GM12891 (cell line): ENCODE measurements around the gene PSMD10.

Experiments used
- DNase-seq: peaks from one replicate; pipeline ENCODE4 v3.0.0; 2011; ENCODE audit warnings: low spot score; ENCODE audit not compliant: insufficient read length
- FAIRE-seq: peaks from 2 replicates; lab custom pipeline; 2011; peaks lifted over from hg19 to GRCh38; lab: Jason Lieb, UNC
- PAX5 ChIP-seq: IDR thresholded peaks from 2 replicates; pipeline ENCODE4 v1.6.1; 2011; ENCODE audit warnings: low read length, moderate library complexity, mild to moderate bottlenecking; ENCODE audit not compliant: insufficient read depth, severe bottlenecking
- POLR2A ChIP-seq: IDR thresholded peaks from 2 replicates; pipeline ENCODE4 v1.6.1; 2011; ENCODE audit warnings: low read depth, low read length, control low read depth
- POLR2AphosphoS5 ChIP-seq: IDR thresholded peaks from 2 replicates; pipeline ENCODE4 v1.6.1; 2011; ENCODE audit warnings: low read depth, low read length, control low read depth
- POU2F2 ChIP-seq: IDR thresholded peaks from 2 replicates; pipeline ENCODE4 v1.6.1; 2011; ENCODE audit warnings: low read depth, mild to moderate bottlenecking, control low read depth, low read length, moderate library complexity
- SPI1 ChIP-seq: IDR thresholded peaks from 2 replicates; pipeline ENCODE4 v1.6.1; 2011; ENCODE audit warnings: low read depth, low read length, control low read depth
- TAF1 ChIP-seq: IDR thresholded peaks from 2 replicates; pipeline ENCODE4 v1.6.1; 2011; ENCODE audit warnings: low read depth, low read length, control low read depth

PSMD10 gene

GRCh38 chrX:108044554-108045256 is 46.6 kb downstream of the PSMD10 start, which contains the start of gene VSIG1:
VSIG1 (plus strand) TSS chrX:108045065; CDS start chrX:108045131, 66 bp downstream.
- TF ChIP-seq POLR2A (no peak), TAF1 (no peak), POLR2AphosphoS5 (no peak), SPI1 (no peak), POU2F2 (no peak), PAX5 (no peak)
- FAIRE-seq, result no peak
- no peak for DNase-seq

- FAIRE-seq (no peak), DNase-seq (no peak)
- TF ChIP-seq PAX5, result no peak
- TF ChIP-seq POU2F2, result no peak
- no peak for TF ChIP-seq SPI1
- TF ChIP-seq POLR2A, result no peak
- no peak for TF ChIP-seq TAF1
- no peak for TF ChIP-seq POLR2AphosphoS5
Observed at GRCh38 chrX:108036298-108036973, 54.9 kb downstream of the PSMD10 start.

DNA sequence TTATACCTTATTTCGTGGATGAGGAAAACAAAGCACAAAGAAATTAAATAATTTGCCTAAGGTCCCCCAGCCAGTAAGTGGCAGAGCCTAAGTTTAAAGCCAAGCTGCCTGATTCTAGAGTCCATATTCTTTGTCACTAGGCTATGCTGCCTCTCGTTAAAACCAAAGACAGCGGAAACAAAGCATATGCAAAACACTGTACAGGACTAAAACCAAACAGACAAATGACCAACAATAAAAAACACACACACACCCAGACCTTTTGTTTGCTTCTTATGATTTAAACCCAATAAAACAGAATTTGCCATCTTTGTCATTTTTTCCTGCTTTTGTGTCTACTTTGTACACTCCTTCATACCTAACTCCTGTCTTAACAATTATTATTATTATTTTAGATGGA is 56.6 kb downstream of the PSMD10 start:
- no peak for FAIRE-seq
- TF ChIP-seq POLR2A, result no peak
- TF ChIP-seq PAX5, result no peak
- no peak for TF ChIP-seq TAF1
- TF ChIP-seq POLR2AphosphoS5, result no peak
- TF ChIP-seq SPI1, result no peak
- TF ChIP-seq POU2F2, result no peak
- no peak for DNase-seq
